HL-60/S4 treated with phorbol 12-myristate 13-acetate at 8.2 ng/mL for 4 days and 3 days (cell line): ENCODE results near the gene BAK1.

ENCODE experiments used
- in situ Hi-C: fragments of 300-500 bp; cut with MboI; formaldehyde crosslinking; loops from 2 replicates; pipeline ENCODE4 v1.15.0; 2022; ENCODE audit warnings: low sequenced_read_pairs

Gene BAK1

DNA sequence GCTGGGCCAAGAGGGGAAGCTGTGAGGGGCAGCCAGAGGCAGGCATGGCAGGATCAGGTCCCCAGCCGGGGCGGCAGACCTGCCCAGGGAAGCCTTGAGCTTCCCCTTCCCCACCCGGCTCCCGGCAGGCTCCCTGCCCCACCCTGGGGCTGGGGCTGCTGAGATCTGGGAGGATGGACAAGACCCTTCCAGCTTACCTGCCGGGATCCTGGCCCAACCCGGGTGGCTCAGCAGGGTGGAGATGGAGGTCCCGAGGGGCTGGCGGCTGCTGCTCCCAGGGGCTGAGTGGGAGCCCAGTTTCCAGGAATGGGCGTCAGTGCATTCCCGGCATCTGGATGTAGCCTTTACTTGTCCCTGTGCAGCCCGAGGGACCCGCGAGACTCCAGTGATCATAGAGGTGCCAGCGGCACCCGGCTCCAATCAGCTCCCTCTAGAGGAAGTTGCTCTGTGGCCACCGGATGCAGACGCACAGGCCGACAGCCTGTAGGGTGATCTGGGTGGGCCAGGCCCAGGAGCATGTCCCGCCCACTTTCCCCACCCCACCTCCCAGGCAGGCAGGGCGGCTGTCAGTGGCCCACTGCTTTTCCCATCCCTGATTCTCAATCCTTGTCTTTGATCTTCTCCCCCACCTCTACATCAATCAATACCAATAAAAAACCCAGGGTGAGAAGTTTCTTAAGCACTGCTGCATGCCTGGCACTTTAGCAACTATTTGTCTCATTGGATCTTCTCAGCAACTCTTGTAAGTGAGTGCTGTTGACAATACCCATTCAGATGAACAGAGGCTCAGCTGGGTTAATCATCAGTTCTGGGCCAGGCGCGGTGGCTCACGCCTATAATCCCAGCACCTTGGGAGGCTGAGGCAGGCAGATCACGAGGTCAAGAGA is at the start of gene BAK1:
TSS of gene BAK1 (minus strand) at position 449 of the 887 bp plus-strand sequence. CDS start 2,672 bp downstream, outside the sequence.
- in situ Hi-C loops: loop anchor here (10.0 kb wide), 1 partner anchor 125 kb away; no protein-coding TSS in a partner anchor

GRCh38 chr6:33628401-33628964 is 48.4 kb upstream of the BAK1 start:
- in situ Hi-C loops: no loop called here

GRCh38 chr6:33627876-33628275 is 47.8 kb upstream of the BAK1 start:
- in situ Hi-C loops: no loop called here

GRCh38 chr6:33624856-33625255 is 44.8 kb upstream of the BAK1 start:
- in situ Hi-C loops: no loop called here

- in situ Hi-C loops: no loop called here
These were observed 43.9 kb upstream of the BAK1 start for GRCh38 chr6:33623895-33624381.

- in situ Hi-C loops: no loop called here
These were observed 42.7 kb upstream of the BAK1 start for GRCh38 chr6:33622456-33623431.

DNA sequence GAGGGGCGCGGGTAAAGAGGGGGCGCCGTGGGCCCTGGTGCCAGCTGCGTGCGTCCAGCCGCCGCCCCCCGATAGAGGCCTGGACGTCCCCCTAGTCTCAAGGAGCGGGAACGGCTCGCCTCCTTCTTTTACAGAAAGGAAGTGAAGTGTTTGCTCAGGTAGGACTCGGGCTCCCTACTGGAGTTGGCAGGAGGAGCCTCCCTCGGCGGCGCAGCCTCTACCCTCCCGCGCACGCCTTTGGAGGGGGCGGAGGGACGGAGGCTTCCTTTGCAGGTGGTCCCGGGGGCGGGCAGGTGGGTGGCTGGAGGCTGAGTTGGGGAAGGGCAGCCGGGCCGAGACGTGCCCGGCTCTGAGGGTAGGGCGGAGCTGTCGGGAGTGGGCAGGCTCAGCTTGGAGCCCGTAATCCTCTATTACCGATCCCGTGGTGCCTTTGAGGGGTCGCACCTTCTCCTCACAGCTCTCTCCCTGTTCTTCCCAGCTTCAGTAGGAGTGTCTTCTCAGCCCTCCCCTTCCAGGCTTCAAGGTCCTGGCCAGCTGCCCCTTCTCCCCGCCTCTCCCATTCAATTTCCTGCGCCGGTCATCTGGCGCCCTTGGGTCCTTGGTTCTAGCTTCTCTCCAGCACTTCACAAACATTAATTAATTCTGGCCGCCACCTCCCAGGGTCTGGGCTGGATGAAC is 41.8 kb upstream of the BAK1 start:
- in situ Hi-C loops: no loop called here

GRCh38 chr6:33620856-33621710 is 41.0 kb upstream of the BAK1 start, which contains the start of gene ITPR3:
TSS of gene ITPR3 (plus strand) at chr6:33621322. CDS start at chr6:33621603, 281 bp downstream.
- in situ Hi-C loops: no loop called here

DNA sequence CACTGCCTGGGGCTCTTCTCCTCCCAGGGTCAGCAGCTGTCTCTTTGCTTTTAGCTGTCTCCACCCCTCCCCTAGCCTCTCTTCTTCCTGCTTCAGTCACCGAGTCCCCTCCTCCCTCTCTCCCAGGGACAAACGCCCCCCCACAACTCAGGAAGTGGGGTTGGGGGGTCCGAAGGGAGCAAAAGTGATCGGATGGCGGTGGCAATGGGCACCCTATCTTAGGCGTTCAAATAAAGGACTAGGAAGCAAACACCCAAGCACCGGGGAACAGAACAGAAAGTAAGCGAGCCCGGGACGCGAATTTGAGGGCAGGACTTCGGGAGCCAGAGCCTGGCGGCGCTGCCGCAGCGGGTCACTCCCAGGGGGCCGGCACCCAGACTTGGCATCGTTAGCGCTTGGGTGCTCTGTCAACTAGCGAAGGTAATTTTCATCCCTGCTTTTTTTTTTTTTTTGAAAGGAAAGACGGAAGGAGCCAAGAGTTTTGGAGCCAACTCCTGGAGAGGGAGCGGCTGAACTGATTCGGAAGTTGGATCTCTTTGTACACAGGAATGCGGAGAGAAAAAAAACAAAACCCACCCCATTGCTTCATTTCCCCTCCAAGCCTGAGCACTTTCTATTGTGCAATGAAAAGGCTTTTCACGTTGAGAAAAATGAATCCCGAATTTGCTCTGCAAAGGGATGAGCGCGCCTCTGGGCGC is 40.2 kb upstream of the BAK1 start:
- in situ Hi-C loops: no loop called here

DNA sequence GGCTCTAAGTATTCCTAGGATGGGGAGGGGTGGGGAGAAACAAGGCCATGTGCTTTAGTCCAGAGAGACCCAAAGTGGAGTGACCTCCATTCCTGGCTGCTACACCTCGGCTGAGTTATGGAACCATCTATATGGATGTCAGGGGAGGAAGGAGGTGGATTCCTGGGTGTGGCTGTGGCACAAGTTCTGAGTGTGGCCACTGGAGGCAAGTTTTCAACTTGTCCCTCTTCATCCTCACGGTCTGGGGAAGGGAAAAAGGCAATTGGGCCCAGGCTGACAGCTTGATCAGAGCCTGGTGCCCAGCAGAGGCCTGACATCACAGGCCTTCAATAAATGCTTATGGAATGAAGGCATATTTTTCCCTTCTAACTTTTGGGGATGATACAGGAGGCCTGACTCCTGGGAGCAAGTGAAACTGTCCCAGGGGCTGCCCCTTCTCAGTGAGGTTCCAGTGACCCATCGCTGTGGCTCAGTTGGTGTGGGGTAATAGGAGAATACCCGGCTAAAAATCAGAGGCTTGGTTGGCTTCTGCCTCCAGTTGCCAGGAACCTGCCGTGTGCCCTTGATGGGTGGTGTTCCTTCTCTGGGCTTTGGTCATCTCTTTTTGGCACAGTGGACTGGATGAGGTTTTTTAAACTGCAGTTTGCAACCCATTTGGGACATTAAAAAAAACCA is 39.2 kb upstream of the BAK1 start:
- in situ Hi-C loops: no loop called here

DNA sequence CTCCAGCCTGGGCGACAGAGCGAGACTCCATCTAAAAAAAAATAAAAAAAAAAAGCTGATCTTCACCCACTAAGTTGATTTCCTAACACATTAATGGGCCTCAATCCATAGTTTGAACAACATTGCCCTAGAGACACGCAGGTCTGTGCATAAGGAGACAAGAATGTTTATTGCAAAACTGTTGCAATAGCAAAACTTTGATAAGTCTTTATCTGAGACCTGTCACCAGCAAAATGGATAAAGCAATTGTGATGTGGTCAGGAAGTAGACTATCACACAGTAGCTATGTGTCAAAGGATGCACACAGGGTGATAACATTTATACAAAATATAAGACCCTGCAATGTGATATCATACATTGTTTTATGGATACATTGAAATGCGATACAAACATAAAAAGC is 36.8 kb upstream of the BAK1 start:
- in situ Hi-C loops: no loop called here

DNA sequence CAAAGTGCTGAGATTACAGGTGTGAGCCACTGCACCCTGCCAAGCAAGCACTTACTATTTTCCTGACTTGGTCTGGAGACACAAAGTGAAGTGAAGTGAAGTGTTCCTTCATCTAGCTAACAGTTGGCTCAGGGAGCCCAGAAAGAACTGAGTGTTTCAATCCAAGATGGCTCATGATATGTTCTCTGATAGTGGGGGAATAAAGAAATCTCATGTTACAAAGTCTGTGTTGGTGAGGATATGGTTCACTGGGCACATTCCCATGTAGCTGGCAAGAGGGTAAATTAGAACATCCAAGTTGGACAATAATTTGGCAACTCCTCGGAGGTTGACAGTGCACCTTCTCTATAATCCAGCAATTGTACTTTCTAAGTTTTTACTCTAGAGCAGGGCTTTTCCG is 36.0 kb upstream of the BAK1 start:
- in situ Hi-C loops: no loop called here

DNA sequence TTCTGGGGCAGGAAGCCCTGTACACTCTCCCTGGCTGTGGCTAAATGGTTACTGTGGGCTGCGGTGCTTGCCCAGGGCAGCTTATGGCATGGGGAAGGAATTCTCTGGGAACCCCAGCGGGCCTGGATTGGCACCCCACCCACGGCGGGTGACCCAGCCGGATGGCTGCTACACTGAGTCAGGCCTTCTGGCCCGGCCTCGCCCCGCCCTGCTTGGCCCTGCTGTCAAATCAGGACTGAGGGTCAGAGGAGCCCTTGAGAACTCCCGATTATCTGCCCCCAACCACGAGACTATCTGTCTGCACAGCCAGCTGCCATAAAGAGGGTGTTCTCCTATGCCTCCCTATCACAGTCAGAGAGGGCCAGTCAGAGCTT is 33.7 kb upstream of the BAK1 start:
- in situ Hi-C loops: no loop called here

GRCh38 chr6:33613146-33613794 is 33.2 kb upstream of the BAK1 start:
- in situ Hi-C loops: no loop called here

GRCh38 chr6:33610779-33611732 is 31.0 kb upstream of the BAK1 start:
- in situ Hi-C loops: no loop called here

DNA sequence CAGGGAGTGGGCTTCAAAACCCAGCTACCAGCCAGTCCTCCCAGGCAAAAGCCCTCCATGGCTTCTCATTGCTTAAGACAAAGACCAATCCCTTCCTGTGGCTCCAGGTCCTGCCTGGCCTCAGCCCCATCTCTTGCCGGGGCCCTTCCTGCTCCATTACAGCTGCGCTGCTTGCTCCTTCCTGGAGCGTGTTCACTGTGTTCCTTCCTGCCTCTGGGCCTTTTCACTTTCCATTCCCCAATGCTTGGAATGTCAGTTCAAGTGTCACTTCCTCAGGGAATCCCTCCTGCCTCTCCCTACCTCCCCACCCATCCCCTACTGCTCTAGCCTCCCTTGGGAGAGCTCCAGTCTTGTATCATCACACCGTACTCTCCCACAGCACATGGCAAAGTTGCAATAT is 30.0 kb upstream of the BAK1 start:
- in situ Hi-C loops: no loop called here

GRCh38 chr6:33609528-33609927 is 29.5 kb upstream of the BAK1 start:
- in situ Hi-C loops: no loop called here
